ENCODE measurements around the gene GLP1R.

The GLP1R gene

DNA sequence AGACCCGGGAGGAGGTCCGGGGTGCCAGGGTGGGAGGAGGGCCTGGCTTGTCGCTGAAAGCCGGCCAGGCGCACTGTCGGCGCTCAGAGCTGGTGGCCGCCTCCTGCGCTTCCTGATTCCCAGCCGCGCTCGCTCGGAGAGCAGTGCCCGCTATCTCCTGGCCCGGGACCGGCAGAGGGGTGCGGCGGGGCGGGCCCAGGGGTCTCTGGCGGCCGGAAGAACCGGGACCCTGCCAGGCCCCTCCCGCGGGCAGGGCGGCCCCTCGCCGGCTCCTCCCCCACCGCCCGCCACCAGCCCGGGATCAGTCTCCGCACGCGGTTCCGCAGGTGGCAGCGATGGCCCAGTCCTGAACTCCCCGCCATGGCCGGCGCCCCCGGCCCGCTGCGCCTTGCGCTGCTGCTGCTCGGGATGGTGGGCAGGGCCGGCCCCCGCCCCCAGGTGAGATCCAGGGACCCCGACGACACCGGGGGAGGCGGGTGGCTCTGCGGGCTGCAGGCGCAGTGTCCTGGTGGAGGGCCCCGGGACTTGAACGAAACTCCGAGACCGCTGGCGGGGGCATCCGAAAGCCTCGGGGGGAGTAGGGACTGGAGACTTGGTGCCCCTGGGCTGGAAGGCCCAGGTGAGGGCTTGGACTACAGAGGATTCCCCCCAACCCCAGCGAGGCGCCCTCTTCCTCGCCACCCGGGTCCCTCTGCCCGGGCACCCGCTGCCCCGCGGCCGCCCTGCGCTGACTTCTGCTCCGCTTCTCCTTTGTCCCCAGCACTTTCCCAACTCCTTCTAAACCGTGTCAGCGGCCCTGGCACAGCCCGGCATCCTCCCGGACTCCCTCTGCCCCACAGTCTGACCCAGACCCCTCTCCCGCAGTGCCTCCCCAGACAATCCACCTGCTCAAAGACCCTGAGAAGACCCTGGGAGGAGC, at the start of gene GLP1R:
Gene GLP1R (plus strand): TSS at position 301 of the 919 bp plus-strand sequence. CDS start 60 bp downstream, at position 361.
- TF ChIP-seq, protein P1, sequence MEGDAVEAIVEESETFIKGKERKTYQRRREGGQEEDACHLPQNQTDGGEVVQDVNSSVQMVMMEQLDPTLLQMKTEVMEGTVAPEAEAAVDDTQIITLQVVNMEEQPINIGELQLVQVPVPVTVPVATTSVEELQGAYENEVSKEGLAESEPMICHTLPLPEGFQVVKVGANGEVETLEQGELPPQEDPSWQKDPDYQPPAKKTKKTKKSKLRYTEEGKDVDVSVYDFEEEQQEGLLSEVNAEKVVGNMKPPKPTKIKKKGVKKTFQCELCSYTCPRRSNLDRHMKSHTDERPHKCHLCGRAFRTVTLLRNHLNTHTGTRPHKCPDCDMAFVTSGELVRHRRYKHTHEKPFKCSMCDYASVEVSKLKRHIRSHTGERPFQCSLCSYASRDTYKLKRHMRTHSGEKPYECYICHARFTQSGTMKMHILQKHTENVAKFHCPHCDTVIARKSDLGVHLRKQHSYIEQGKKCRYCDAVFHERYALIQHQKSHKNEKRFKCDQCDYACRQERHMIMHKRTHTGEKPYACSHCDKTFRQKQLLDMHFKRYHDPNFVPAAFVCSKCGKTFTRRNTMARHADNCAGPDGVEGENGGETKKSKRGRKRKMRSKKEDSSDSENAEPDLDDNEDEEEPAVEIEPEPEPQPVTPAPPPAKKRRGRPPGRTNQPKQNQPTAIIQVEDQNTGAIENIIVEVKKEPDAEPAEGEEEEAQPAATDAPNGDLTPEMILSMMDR (conservative IDR thresholded peaks at IDR 0.05; ENCODE audit: low read depth, low read length): no peak
- no peak for DNase-seq (ENCODE audit: low read depth)
- H3K4me3 ChIP-seq (ENCODE audit: low read depth, low read length): no peak within 1 kb of the TSS

DNA sequence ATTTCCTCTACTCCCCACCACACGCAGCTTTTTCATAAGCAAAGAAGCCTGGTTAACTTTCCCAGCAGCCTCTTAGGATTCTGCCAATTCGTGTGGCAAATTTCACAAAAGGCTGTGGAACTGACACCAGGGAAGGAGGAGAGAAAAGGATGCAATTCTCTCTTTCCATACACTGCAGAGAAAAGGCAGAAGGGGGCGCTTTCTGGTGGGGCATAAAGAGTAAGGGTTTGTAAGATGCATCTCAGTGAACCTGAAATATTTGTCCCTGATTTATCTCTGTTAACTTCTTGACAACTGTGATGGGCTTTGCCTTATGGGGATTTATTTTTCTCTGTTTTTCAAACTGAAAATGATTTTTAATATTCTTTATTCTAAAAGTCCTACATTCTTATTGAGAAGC, 45.5 kb upstream of the GLP1R start:
- no peak overlapping the region for H3K4me3 ChIP-seq (ENCODE audit: low read depth, low read length)
- peak; percentile 5 for DNase-seq (ENCODE audit: low read depth)
- TF ChIP-seq, protein P1 (conservative IDR thresholded peaks at IDR 0.05; ENCODE audit: low read depth, low read length): peak; percentile 24

DNA sequence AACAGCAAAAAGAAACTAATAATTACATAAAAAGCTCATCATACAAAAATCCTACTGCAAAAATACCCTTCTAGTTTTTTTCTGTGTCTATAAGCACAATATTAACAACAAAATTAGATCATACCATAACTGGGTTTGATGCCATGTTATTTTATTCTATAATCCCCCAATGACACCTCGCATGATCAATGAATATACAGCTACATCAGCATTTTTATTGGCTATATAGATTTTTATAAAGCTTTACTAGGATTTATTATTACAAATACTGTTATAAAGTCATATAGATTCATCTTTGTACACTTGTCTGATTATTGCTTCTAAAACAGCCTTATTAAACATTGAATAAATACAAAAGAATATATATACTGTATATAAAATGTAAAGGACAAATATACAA, 45.1 kb upstream of the GLP1R start:
- no peak for DNase-seq (ENCODE audit: low read depth)
- H3K4me3 ChIP-seq (ENCODE audit: low read depth, low read length): no peak overlapping the region
- TF ChIP-seq, protein P1 (conservative IDR thresholded peaks at IDR 0.05; ENCODE audit: low read depth, low read length): no peak

DNA sequence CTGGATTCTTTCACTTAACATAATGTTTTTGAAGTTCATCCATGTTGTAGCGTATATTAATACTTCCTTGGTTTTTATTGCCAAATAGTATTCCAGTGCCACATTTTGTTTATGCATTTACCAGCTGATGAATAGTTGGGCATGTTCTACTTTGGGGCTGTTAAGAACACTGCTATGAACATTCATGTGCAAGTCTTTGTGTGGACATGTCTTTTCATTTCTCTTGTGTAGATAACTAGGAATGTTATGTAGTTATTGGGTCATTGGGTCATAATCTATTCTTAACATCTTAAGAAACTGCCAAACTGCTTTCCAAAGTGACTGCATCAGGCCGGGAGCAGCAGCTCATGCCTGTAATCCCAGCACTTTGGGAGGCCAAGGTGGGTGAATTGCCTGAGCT, 43.8 kb upstream of the GLP1R start:
- TF ChIP-seq, protein P1 (conservative IDR thresholded peaks at IDR 0.05; ENCODE audit: low read depth, low read length): no peak
- no peak for DNase-seq (ENCODE audit: low read depth)
- no peak overlapping the region for H3K4me3 ChIP-seq (ENCODE audit: low read depth, low read length)

- DNase-seq (ENCODE audit: low read depth): no peak
- TF ChIP-seq, protein P1 (conservative IDR thresholded peaks at IDR 0.05; ENCODE audit: low read depth, low read length): no peak
- H3K4me3 ChIP-seq (ENCODE audit: low read depth, low read length): no peak overlapping the region
Observed at GRCh38 chr6:39005774-39006173, 42.8 kb upstream of the GLP1R start.

- TF ChIP-seq, protein P1 (conservative IDR thresholded peaks at IDR 0.05; ENCODE audit: low read depth, low read length): no peak
- no peak for DNase-seq (ENCODE audit: low read depth)
- H3K4me3 ChIP-seq (ENCODE audit: low read depth, low read length): no peak overlapping the region
Observed at GRCh38 chr6:39007575-39007974, 41.0 kb upstream of the GLP1R start.

GRCh38 chr6:39008737-39009136, 39.8 kb upstream of the GLP1R start:
- TF ChIP-seq, protein P1 (conservative IDR thresholded peaks at IDR 0.05; ENCODE audit: low read depth, low read length): no peak
- no peak overlapping the region for H3K4me3 ChIP-seq (ENCODE audit: low read depth, low read length)
- no peak for DNase-seq (ENCODE audit: low read depth)
